A549 treated with Hydrocortisone at 1 μM for 4 hours (cell line): ENCODE measurements around the gene REG1A. TPM values are rescaled to one million over a fixed set of nuclear protein-coding genes. Genes with fewer than 3 reads are reported as not detected.

Experiments
- total RNA-seq: library from RNA; stranded (reverse); fragments of 200-300 nt; extraction: Qiagen RNA extraction; gene quantifications from 5 replicates; pipeline ENCODE4 v1.2.3, GENCODE V29; 2022

The REG1A gene, protein sequence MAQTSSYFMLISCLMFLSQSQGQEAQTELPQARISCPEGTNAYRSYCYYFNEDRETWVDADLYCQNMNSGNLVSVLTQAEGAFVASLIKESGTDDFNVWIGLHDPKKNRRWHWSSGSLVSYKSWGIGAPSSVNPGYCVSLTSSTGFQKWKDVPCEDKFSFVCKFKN
- not detected in 5 replicates for total RNA-seq

DNA sequence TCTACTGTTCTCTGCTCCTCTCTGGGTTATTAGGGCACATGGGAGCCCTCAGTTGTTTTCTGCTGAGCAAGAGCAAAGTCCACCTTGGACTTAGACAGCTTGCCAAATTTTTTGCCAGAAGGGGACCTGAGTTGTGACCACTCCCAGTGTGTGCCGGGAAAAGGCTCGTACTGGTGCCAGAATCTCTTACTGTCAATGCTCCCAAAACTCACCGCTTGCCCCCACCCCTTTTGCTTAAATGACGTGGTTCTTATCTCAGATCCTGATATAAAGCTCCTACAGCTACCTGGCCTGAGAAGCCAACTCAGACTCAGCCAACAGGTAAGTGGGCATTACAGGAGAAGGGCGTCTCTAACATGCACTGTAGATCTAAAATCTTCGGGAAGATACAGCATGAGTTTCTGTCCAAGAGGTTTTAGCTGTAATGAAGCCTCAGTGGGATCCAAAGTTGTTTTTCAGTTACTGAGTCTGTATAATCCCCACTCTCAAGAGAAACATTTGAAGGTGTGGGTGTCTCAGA lies at the start of gene REG1A:
Gene REG1A, plus strand, starts transcription at position 295 of the 520 bp plus-strand sequence. CDS start 374 bp downstream, outside the sequence.

DNA sequence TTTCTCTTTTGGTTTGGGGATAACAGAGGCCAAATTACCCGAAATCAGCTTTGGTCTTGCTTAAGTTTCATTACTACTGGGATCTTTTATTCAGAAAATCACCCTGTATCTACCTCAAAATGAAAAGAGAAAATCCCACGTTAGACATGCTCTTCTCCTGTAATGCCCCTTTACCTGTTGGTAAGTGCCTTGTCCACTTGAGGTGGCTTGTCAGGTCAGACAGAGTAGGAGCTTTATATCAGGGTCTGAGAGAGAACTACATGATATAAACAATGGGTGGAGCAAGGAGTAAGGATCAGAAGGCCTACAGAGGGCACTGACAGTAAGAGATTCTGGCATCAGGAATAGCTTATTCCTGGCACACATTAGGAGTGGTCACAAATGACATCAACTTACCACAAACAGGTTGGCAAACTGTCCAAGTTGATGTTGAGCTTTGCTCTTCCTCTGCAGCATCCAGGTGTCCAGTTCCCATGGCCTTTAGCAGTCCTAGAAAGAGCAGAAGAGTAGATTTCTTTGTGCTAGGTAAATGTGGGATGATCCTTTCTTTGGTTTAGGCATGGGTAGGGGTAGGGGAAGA lies 32.4 kb upstream of the REG1A start, which contains the start of gene REG1B:
Gene REG1B, minus strand, starts transcription at position 209 of the 580 bp plus-strand sequence. CDS start 381 bp downstream, outside the sequence.

DNA sequence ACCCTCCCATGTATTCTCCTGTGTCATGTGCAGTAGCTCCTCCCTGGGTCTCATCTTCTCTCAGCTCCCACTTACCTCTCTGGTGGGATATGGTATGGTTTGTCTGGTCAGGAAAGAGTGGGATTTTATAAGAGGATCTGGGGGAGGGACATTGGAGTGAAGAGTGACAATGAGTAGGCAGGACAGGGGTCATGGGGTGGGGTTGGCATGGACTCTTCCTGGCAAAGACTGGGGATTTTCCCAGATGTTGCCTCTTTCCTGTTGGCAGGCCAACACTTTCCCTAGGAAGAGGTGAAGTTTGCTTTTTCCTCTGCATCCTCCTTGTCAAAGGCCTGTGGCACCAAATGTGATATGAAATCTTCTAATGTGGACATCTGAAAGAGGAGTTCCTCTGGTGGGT lies 39.4 kb downstream of the REG1A start, which contains the start of gene REG3A:
Gene REG3A, minus strand, starts transcription at position 101 of the 400 bp plus-strand sequence. CDS start 348 bp downstream, outside the sequence.

Other genes starting within 250 kb of the REG1A start
- not detected in 5 replicates for gene REG3G, start 94.8 kb upstream of the REG1A start, total RNA-seq
- not detected in 5 replicates for gene REG1B, start 32.5 kb upstream of the REG1A start, total RNA-seq
- not detected in 5 replicates for gene REG3A, start 39.3 kb downstream of the REG1A start, total RNA-seq